CD4-positive, alpha-beta T cell (primary cell): ENCODE data around the gene CELF4. TPM values are rescaled to one million over a fixed set of nuclear protein-coding genes. Genes with fewer than 3 reads are reported as not detected.

Experiments
- ATAC-seq: fragments of 200-7000 bp; cut with Tn5 transposase; one replicate; pipeline ENCODE4 v1.10.0; 2022; ENCODE audit warnings: mild to moderate bottlenecking; ENCODE audit not compliant: poor library complexity
- CTCF ChIA-PET: fragments of 350-600 bp; sonication (Branson Sonifier 250); formaldehyde crosslinking; loops from one replicate; lab custom pipeline; 2021; ENCODE audit warnings: antibody characterized with exemption, inconsistent platforms; lab: Charles Lee
- POLR2A ChIA-PET: fragments of 350-600 bp; sonication (Branson Sonifier 250); formaldehyde crosslinking; loops from one replicate; lab custom pipeline; 2021; ENCODE audit warnings: antibody characterized with exemption, inconsistent platforms; lab: Charles Lee
- DNase-seq, 14 experiments: peaks; one replicate each; pipeline ENCODE4 v3.0.0-alpha.2; 2013 to 2020; ENCODE audit warnings: mixed read lengths in 2 of 14
- H3K27ac ChIP-seq, 2 donors: one replicate each; pipeline versions ENCODE4 v1.5.1 to v1.7.0; 2013; ENCODE audit warnings: low read length in 2 of 2, low read depth in 1 of 2, mild to moderate bottlenecking in 1 of 2
- H3K27me3 ChIP-seq, 2 experiments: 1 replicate in 1 of 2; 2 replicates in 1 of 2; pipeline versions ENCODE4 v1.6.1 to v1.7.0; 2013; ENCODE audit warnings: low read length in 2 of 2, control low read depth in 1 of 2, mild to moderate bottlenecking in 1 of 2, moderate library complexity in 1 of 2; ENCODE audit not compliant: insufficient read depth in 2 of 2, control insufficient read depth in 1 of 2
- H3K36me3 ChIP-seq: one replicate; pipeline ENCODE4 v1.6.1; 2013; ENCODE audit warnings: low read length, control low read depth; ENCODE audit not compliant: insufficient read depth
- H3K4me1 ChIP-seq: one replicate; pipeline ENCODE4 v1.6.1; 2013; ENCODE audit warnings: low read length, control low read depth; ENCODE audit not compliant: insufficient read depth
- H3K4me3 ChIP-seq: one replicate; pipeline ENCODE4 v1.5.1; 2013; ENCODE audit warnings: mild to moderate bottlenecking, low read length, moderate library complexity
- H3K9me3 ChIP-seq, 2 experiments: 1 replicate in 1 of 2; 2 replicates in 1 of 2; pipeline versions ENCODE4 v1.6.1 to v1.7.0; 2013; ENCODE audit warnings: low read length in 2 of 2, mild to moderate bottlenecking in 2 of 2, control low read depth in 1 of 2, moderate library complexity in 1 of 2; ENCODE audit not compliant: control insufficient read depth in 1 of 2, insufficient read depth in 1 of 2
- H3K27ac Mint-ChIP-seq: one replicate; pipeline ENCODE4 v1.8.0; 2020; ENCODE audit warnings: mixed read lengths
- H3K27me3 Mint-ChIP-seq: one replicate; pipeline ENCODE4 v1.8.0; 2021; ENCODE audit warnings: mixed read lengths
- H3K36me3 Mint-ChIP-seq: one replicate; pipeline ENCODE4 v1.8.0; 2021; ENCODE audit warnings: low read depth, mixed read lengths
- H3K4me1 Mint-ChIP-seq: one replicate; pipeline ENCODE4 v1.8.0; 2021; ENCODE audit warnings: low read depth, mixed read lengths
- H3K4me3 Mint-ChIP-seq: one replicate; pipeline ENCODE4 v1.8.0; 2020; ENCODE audit warnings: mild to moderate bottlenecking, mixed read lengths
- H3K9me3 Mint-ChIP-seq: one replicate; pipeline ENCODE4 v1.8.0; 2020; ENCODE audit warnings: mixed read lengths
- intact Hi-C, 2 experiments: fragments of 100-400 bp; cut with DNase I in 1 of 2; cut with micrococcal nuclease in 1 of 2; formaldehyde crosslinking; loops; one replicate each; pipeline versions ENCODE4 v1.15.1 to v1.9.0; 2023 to 2025; cut with DNase I, micrococcal nuclease
- total RNA-seq, 174 experiments: library from RNA in 2 of 174; stranded (reverse) in 2 of 174; gene quantifications; one replicate each; pipeline ENCODE4 v1.2.3 and lab custom pipeline; 2021 to 2026
- TF ChIP-seq, protein P1 (sequence below): fragments of 200-600 bp; IDR thresholded peaks from one replicate; pipeline ENCODE4 v1.8.0; 2022; ENCODE audit warnings: antibody characterized with exemption, mild to moderate bottlenecking

CELF4 gene
- total RNA-seq, 2 experiments from 2014 or later, result not detected

DNA sequence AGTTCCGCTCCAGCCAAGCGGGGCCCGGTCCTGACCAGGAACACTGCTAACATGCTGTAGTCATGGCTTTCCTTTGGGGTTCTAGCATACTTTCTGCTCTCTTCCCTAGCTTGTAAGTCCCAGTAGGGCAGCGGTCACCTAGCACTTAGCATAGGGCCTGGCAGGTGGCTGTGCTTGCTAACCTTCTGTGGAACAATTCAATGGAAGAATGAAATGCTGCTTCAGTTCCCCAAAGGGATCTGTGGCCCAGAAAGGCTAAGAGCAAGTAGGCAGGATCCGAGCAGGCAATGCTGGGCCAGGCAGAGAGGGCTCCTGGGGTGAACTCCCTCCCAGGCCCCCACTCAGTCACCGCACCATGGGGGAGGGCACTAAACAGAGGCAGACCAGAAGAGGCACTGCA lies 266.8 kb downstream of the CELF4 start:
- Mint-ChIP-seq H3K27ac (no peak overlapping the region), H3K4me3 (no peak overlapping the region), H3K9me3 (no peaks in the 10 kb centered on the region), H3K4me1 (no peaks in the 10 kb centered on the region), H3K36me3 (no peaks in the 10 kb centered on the region), H3K27me3 (peaks cover 4% of the 10 kb centered on the region)
- no peaks in the 10 kb centered on the region for H3K36me3 ChIP-seq
- no peak overlapping the region for H3K4me3 ChIP-seq
- no peak for DNase-seq
- TF ChIP-seq, protein P1, sequence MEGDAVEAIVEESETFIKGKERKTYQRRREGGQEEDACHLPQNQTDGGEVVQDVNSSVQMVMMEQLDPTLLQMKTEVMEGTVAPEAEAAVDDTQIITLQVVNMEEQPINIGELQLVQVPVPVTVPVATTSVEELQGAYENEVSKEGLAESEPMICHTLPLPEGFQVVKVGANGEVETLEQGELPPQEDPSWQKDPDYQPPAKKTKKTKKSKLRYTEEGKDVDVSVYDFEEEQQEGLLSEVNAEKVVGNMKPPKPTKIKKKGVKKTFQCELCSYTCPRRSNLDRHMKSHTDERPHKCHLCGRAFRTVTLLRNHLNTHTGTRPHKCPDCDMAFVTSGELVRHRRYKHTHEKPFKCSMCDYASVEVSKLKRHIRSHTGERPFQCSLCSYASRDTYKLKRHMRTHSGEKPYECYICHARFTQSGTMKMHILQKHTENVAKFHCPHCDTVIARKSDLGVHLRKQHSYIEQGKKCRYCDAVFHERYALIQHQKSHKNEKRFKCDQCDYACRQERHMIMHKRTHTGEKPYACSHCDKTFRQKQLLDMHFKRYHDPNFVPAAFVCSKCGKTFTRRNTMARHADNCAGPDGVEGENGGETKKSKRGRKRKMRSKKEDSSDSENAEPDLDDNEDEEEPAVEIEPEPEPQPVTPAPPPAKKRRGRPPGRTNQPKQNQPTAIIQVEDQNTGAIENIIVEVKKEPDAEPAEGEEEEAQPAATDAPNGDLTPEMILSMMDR, result no peak
- ChIA-PET CTCF (no interaction called here), POLR2A (no interaction called here)
- no peaks in the 10 kb centered on the region for H3K4me1 ChIP-seq
- H3K27me3 ChIP-seq, result no peaks in the 10 kb centered on the region
- H3K9me3 ChIP-seq, result peaks cover 0 to 8% of the 10 kb centered on the region in 2 experiments
- H3K27ac ChIP-seq, result no peak overlapping the region
- intact Hi-C loops, result no loop called here
- ATAC-seq, result no peak

DNA sequence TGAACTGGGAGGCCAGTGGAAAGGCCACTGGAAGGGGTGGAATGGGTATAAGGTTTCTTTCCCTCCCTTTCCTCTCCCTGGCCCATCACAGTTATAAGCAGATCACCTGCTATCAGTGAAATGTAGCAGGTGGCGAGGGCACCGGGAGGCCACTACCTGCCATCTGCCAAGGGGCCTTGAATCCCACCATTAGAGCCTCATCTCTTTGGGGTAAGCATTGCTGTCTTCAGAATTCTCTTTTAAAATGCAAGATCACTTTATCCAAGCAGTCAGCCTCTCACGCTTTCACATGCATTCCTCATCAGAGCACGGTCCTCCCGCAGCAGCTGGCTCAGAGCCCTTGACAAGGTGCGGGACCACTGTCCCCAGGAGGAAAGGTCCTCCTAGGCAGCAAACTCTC lies 268.5 kb downstream of the CELF4 start:
- TF ChIP-seq, protein P1, result no peak
- Histone ChIP-seq H3K4me1 (no peaks in the 10 kb centered on the region), H3K27ac (no peak overlapping the region), H3K27me3 (no peaks in the 10 kb centered on the region), H3K36me3 (no peaks in the 10 kb centered on the region), H3K9me3 (peaks cover 0 to 8% of the 10 kb centered on the region in 2 experiments), H3K4me3 (no peak overlapping the region)
- Mint-ChIP-seq H3K27me3 (peaks cover 4% of the 10 kb centered on the region), H3K4me1 (no peaks in the 10 kb centered on the region), H3K9me3 (no peaks in the 10 kb centered on the region), H3K36me3 (no peaks in the 10 kb centered on the region), H3K27ac (no peak overlapping the region), H3K4me3 (no peak overlapping the region)
- intact Hi-C loops, result no loop called here
- DNase-seq (no peak), ATAC-seq (no peak)
- POLR2A ChIA-PET, result no interaction called here
- CTCF ChIA-PET, result no interaction called here

DNA sequence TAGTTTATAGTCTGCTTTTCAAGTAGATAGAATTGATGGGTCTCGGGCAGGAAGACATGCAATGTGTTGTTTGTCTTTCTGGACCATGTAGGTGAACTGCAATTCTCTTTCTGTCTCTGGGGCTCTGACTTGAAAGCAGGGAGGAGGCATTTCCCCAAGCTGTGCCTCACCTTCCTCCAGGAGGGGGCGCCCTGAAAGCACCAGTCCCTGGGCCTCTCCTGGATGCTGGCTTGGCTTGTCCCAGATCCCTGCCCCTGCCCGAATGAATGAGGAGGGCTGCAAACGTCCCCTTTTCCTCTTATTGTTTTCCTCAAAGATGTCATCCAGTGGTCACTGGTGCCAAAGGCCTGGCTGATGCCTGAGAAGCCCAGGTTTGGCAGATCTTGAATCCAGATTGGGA lies 270.6 kb downstream of the CELF4 start:
- Mint-ChIP-seq H3K9me3 (no peaks in the 10 kb centered on the region), H3K4me1 (no peaks in the 10 kb centered on the region), H3K4me3 (no peak overlapping the region), H3K27me3 (no peaks in the 10 kb centered on the region), H3K27ac (no peak overlapping the region), H3K36me3 (no peaks in the 10 kb centered on the region)
- no peak for DNase-seq
- Histone ChIP-seq H3K27me3 (no peaks in the 10 kb centered on the region), H3K4me1 (no peaks in the 10 kb centered on the region), H3K4me3 (no peak overlapping the region), H3K9me3 (peaks cover 0 to 4% of the 10 kb centered on the region in 2 experiments), H3K36me3 (no peaks in the 10 kb centered on the region), H3K27ac (no peak overlapping the region)
- ATAC-seq, result no peak
- intact Hi-C loops, result no loop called here
- TF ChIP-seq, protein P1, result no peak
- ChIA-PET POLR2A (no interaction called here), CTCF (no interaction called here)
